Measurements from ENCODE around the gene SAP30L.

DNA sequence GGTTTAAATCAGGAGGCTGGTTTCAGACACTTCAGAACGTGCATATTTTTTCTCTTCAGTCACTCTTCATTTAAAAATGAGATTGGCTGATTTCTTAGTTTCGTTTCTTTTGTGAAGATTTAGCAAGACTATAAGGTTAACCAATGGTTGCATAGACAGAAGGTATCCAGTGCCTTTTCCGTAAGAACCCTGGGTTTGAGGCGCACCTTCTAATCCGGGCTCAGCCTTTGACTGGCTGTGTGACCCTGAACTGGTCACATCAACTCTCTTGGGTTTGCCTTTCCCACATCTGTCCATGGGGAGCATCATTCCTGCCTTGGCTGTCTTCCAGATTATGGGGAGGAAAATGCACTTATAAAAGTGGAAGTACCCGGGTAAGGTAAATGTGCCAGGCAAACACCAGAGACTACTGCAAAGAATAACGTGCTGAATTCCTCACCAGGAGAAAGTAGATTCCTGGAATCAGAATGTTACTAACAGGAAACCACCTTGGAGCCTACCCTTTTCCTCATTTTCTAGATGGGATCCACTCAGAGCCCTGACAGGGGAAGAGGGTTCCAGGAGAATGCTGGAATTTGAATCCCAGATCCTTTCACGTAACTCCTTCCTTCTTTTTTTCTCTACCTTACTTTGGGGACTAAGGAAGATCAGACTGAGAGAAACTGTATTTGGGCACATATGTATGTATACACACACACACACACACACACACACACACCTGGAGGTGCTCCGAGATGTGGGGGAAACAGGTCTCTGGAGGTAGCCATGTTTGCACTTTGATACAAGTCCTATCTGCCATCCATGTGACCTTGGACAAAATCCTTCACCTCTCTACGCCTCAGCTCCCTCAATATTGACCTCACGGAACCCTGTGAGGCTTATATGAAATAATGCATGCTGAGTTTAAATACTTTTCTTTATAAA is 25.4 kb downstream of the SAP30L start:
- TF ChIP-seq, protein P1, sequence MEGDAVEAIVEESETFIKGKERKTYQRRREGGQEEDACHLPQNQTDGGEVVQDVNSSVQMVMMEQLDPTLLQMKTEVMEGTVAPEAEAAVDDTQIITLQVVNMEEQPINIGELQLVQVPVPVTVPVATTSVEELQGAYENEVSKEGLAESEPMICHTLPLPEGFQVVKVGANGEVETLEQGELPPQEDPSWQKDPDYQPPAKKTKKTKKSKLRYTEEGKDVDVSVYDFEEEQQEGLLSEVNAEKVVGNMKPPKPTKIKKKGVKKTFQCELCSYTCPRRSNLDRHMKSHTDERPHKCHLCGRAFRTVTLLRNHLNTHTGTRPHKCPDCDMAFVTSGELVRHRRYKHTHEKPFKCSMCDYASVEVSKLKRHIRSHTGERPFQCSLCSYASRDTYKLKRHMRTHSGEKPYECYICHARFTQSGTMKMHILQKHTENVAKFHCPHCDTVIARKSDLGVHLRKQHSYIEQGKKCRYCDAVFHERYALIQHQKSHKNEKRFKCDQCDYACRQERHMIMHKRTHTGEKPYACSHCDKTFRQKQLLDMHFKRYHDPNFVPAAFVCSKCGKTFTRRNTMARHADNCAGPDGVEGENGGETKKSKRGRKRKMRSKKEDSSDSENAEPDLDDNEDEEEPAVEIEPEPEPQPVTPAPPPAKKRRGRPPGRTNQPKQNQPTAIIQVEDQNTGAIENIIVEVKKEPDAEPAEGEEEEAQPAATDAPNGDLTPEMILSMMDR (conservative IDR thresholded peaks at IDR 0.05; ENCODE audit: low read depth, low read length): no peak
- TF ChIP-seq POLR2A (IDR thresholded peaks at IDR 0.05; ENCODE audit: low read depth, low read length): no peak
- no peak for TF ChIP-seq MXI1 (IDR thresholded peaks at IDR 0.05; ENCODE audit: borderline replicate concordance, low read depth, low read length)
- TF ChIP-seq, protein P2, sequence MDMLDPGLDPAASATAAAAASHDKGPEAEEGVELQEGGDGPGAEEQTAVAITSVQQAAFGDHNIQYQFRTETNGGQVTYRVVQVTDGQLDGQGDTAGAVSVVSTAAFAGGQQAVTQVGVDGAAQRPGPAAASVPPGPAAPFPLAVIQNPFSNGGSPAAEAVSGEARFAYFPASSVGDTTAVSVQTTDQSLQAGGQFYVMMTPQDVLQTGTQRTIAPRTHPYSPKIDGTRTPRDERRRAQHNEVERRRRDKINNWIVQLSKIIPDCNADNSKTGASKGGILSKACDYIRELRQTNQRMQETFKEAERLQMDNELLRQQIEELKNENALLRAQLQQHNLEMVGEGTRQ (IDR thresholded peaks at IDR 0.05; ENCODE audit: low read depth, low read length): no peak
- TF ChIP-seq FOS (IDR thresholded peaks at IDR 0.05; ENCODE audit: low read depth, low read length): no peak
- TF ChIP-seq RCOR1 (IDR thresholded peaks at IDR 0.05; ENCODE audit: insufficient replicate concordance, low read length): no peak

Data from IMR-90 (cell line).